ENCODE data around the gene FNDC7. TPM values are rescaled to one million over a fixed set of nuclear protein-coding genes. Genes with fewer than 3 reads are reported as not detected.

The FNDC7 gene
- total and polyA plus RNA-seq, 10 of the 15 experiments (the other 5 are each of a cell fraction or from before 2014, with no cell fraction given), result not detected

- in situ Hi-C loops (cut with MboI), result no loop called here
- Histone ChIP-seq H3K4me2 (ENCODE audit: control insufficient read depth, insufficient read depth) (no peak overlapping the region), H2AFZ (ENCODE audit: control insufficient read depth, low read depth, low read length) (no peak overlapping the region), H3K4me3 (no peak overlapping the region), H3K27ac (ENCODE audit: control insufficient read depth, insufficient read depth) (peak overlapping the region; percentile 18; the same call in 1 of the 2 replicates), H3K36me3 (ENCODE audit: control insufficient read depth in 2 of 2, insufficient read depth in 2 of 2, low read length in 1 of 2) (peaks cover 5 to 20% of the 10 kb centered on the region in 2 experiments; a peak in 3 of 4 replicates), H3K79me2 (ENCODE audit: control insufficient read depth, insufficient read depth, low read length) (no peaks in the 10 kb centered on the region), H3K9me3 (replicated peaks; ENCODE audit: control insufficient read depth, insufficient read depth, low read length) (no peaks in the 10 kb centered on the region), H3K27me3 (replicated peaks in 1 of 2; ENCODE audit: control insufficient read depth in 2 of 2, insufficient read depth in 2 of 2, low read length in 1 of 2) (no peaks in the 10 kb centered on the region), H3K9ac (ENCODE audit: control insufficient read depth, insufficient read depth, low read length) (no peak overlapping the region), H3K4me1 (ENCODE audit: control insufficient read depth, insufficient read depth, low read length) (peaks cover 8% of the 10 kb centered on the region; the same call in 1 of the 2 replicates), H4K20me1 (ENCODE audit: control insufficient read depth, insufficient read depth) (no peaks in the 10 kb centered on the region)
- DNase-seq (ENCODE audit: low read depth, low spot score), result no peak
- BruUV-seq (replicated peaks), result no TSS peak
- intact Hi-C loops (cut with micrococcal nuclease; ENCODE audit: unreplicated experiment), result no loop called here
- ChIA-PET CTCF (interaction anchor here (1.8 to 3.5 kb wide), 2 partner anchors 10 to 11 kb away, joined by 5 to 11 read pairs; partner anchors contain the start of gene PRPF38B), SMC1A (ENCODE audit: uncharacterized antibody, unreplicated experiment) (interaction anchor here (0.7 kb wide), 1 partner anchor 43 kb away, joined by 3 read pairs; the partner anchor contains the start of gene HENMT1), RAD21 (ENCODE audit: unreplicated experiment) (no interaction called here), POLR2A (interaction anchor here (1.8 kb wide), 1 partner anchor 12 kb away, joined by 7 read pairs; the partner anchor contains the start of gene PRPF38B)
- WGBS (ENCODE audit: insufficient coverage, insufficient replicate concordance, low lambda C conversion rate, missing lambda C conversion rate), result 12% methylated on average over 6 of the region's 6 CpGs
- ATAC-seq, result peak; percentile 46
- FAIRE-seq, result no peak
- TF ChIP-seq POLR2AphosphoS2 (IDR thresholded peaks at IDR 0.05; ENCODE audit: low read depth, low read length), result no peak
- 0 out of 2 replicates have a peak, but pooled peaks have one; percentile 21 for TF ChIP-seq JUNB (IDR thresholded peaks at IDR 0.05)
- peak; percentile 33; the same call in 1 of the 2 replicates for TF ChIP-seq CREM (IDR thresholded peaks at IDR 0.05; ENCODE audit: low read depth)
- no peak for TF ChIP-seq MTA2 (IDR thresholded peaks at IDR 0.05; ENCODE audit: low read depth)
- TF ChIP-seq MYB (IDR thresholded peaks at IDR 0.05; ENCODE audit: borderline replicate concordance, low read depth, low read length), result no peak
- no peak for TF ChIP-seq IRF3 (IDR thresholded peaks at IDR 0.05)
- TF ChIP-seq EED (IDR thresholded peaks at IDR 0.05; ENCODE audit: low read depth), result no peak
- TF ChIP-seq NRF1 (conservative IDR thresholded peaks at IDR 0.05; ENCODE audit: low read depth, low read length), result no peak
- TF ChIP-seq ZBED1 (IDR thresholded peaks at IDR 0.05; ENCODE audit: borderline replicate concordance), result no peak
- TF ChIP-seq BACH1 (IDR thresholded peaks at IDR 0.05; ENCODE audit: borderline replicate concordance), result no peak
- TF ChIP-seq ZBTB11 (CRISPR knock-in tag; IDR thresholded peaks at IDR 0.05), result no peak
- no peak for TF ChIP-seq CEBPZ (IDR thresholded peaks at IDR 0.05; ENCODE audit: low read depth, low read length)
- TF ChIP-seq ZSCAN29 (IDR thresholded peaks at IDR 0.05), result no peak
- no peak for TF ChIP-seq FOXK2 (IDR thresholded peaks at IDR 0.05)
Measured at GRCh38 chr1:108703939-108704338, 8.8 kb upstream of the FNDC7 start.
